GM12874 (cell line): ENCODE results near the gene IFITM10.

ENCODE experiments used
- TF ChIP-seq, protein P1 (sequence below): IDR thresholded peaks from 2 replicates; pipeline ENCODE4 v1.5.1; 2011; ENCODE audit warnings: low read depth, mild to moderate bottlenecking, control low read depth, low read length, moderate library complexity; ENCODE audit not compliant: insufficient read depth

IFITM10 gene

GRCh38 chr11:1763336-1763795 is 13.0 kb upstream of the IFITM10 start:
- TF ChIP-seq, protein P1, sequence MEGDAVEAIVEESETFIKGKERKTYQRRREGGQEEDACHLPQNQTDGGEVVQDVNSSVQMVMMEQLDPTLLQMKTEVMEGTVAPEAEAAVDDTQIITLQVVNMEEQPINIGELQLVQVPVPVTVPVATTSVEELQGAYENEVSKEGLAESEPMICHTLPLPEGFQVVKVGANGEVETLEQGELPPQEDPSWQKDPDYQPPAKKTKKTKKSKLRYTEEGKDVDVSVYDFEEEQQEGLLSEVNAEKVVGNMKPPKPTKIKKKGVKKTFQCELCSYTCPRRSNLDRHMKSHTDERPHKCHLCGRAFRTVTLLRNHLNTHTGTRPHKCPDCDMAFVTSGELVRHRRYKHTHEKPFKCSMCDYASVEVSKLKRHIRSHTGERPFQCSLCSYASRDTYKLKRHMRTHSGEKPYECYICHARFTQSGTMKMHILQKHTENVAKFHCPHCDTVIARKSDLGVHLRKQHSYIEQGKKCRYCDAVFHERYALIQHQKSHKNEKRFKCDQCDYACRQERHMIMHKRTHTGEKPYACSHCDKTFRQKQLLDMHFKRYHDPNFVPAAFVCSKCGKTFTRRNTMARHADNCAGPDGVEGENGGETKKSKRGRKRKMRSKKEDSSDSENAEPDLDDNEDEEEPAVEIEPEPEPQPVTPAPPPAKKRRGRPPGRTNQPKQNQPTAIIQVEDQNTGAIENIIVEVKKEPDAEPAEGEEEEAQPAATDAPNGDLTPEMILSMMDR = no peak

GRCh38 chr11:1762537-1763302 is 12.3 kb upstream of the IFITM10 start:
- TF ChIP-seq, protein P1 = no peak

DNA sequence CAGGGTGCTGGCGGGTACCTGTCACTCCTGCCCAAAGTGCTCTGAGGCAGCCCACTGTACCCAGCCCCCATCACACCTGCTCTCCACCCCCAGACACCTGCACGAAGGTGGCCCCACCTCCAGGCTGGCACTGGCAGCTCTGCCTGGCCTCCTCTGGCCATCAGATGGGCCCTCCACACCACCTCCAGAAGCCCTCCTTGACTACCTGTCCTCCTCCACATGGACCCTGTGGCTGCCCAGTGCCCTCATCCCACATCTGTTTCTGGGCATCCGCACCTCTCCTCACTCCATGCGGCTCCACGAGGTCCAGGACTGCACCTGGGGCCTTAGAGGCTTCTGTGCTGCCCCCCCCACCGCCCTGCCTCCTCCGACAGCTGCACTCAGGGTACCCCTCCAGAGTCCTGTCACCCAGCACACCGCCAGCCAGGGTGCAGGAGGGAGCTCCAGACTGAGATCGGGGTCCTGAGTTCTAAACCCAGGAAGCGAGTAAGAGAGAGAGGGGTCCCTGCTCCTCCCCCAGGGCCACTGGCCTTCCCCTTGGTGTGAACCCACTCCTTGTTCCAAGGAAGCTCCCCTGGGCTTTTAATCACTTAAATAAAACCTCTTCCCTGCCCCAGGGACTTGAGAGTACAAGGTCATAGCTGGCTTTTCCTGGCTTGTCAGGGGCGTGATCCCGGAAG is 11.6 kb upstream of the IFITM10 start:
- TF ChIP-seq, protein P1 = no peak

- TF ChIP-seq, protein P1 = no peak
These were observed 10.9 kb upstream of the IFITM10 start for GRCh38 chr11:1761110-1761856.

DNA sequence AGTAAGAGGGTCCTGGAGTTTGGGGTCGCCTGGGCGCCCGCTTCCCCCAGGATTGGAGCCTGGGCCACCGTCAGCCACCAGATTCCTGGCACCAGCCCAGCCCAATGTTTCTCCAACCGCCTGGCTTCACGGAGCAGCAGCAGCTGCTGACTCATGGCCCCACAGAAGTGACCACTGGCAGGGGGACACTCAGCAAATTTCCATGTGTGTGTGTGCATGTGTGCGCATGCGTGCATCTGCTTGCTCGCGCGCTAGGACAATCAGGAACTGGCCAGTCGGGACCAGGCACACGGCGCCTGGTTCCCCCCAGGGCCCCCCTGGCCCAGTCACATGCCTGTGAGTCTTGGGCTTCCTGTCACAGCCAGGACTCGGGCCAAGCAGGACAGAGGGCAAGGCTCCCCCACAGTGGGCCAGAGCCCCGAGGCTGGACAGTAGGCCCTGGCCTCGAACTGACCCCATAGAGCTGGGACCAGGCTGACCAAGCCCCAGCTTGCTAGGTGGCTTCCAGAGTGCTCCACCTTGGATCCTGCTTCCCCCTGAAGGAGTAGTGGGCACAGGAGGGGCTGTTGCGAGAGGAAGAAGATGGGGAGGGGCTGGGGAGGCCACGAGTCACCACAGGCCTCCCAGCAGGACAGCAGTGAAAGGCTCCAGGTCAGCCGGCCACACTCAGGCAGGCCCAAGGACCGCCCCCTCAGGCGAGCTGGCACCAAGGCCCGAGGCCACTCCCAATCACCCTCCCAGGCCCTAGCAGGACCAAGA is 10.1 kb upstream of the IFITM10 start:
- TF ChIP-seq, protein P1 = no peak

GRCh38 chr11:1759851-1760220 is 9.4 kb upstream of the IFITM10 start:
- TF ChIP-seq, protein P1 = no peak
